Measurements from ENCODE around the gene GOLIM4. TPM values are rescaled to one million over a fixed set of nuclear protein-coding genes. Genes with fewer than 3 reads are reported as not detected.

Gene GOLIM4
- total RNA-seq, 1 experiment from 2014 or later, result 30.0 TPM

DNA sequence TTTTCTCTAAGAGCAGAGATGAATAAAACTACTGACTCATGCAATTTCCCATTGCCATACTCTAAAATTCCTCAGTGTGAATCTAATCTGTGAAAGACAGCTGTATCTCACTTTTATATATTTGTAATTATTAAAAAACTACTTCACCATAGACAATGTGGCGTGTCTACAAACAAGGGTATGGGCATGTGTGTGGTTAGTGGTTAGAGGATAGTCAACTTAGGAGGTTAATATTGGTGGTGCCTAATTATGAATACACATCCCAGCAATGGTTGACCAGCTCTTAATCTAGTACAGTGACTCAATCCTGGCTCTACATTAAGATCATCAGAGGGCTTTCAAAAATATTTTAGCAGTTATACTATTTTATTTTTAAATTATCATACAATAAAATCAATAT, 94.5 kb downstream of the GOLIM4 start:
- TF ChIP-seq GRHL2 (CRISPR knock-in tag; IDR thresholded peaks at IDR 0.05; ENCODE audit: insufficient replicate concordance, severe bottlenecking) (no peak), ZNF263 (CRISPR knock-in tag; IDR thresholded peaks at IDR 0.05; ENCODE audit: low read depth) (no peak), ZNF671 (CRISPR knock-in tag; IDR thresholded peaks at IDR 0.05) (no peak), ETV6 (CRISPR knock-in tag; IDR thresholded peaks at IDR 0.05) (no peak)
- TF ChIP-seq, protein P1, sequence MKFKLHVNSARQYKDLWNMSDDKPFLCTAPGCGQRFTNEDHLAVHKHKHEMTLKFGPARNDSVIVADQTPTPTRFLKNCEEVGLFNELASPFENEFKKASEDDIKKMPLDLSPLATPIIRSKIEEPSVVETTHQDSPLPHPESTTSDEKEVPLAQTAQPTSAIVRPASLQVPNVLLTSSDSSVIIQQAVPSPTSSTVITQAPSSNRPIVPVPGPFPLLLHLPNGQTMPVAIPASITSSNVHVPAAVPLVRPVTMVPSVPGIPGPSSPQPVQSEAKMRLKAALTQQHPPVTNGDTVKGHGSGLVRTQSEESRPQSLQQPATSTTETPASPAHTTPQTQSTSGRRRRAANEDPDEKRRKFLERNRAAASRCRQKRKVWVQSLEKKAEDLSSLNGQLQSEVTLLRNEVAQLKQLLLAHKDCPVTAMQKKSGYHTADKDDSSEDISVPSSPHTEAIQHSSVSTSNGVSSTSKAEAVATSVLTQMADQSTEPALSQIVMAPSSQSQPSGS (CRISPR knock-in tag; IDR thresholded peaks at IDR 0.05; ENCODE audit: borderline replicate concordance, low read depth), result no peak
- TF ChIP-seq, protein P2, sequence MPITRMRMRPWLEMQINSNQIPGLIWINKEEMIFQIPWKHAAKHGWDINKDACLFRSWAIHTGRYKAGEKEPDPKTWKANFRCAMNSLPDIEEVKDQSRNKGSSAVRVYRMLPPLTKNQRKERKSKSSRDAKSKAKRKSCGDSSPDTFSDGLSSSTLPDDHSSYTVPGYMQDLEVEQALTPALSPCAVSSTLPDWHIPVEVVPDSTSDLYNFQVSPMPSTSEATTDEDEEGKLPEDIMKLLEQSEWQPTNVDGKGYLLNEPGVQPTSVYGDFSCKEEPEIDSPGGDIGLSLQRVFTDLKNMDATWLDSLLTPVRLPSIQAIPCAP (CRISPR knock-in tag; IDR thresholded peaks at IDR 0.05), result no peak
- Mint-ChIP-seq H3K27me3 (ENCODE audit: low read depth) (no peaks in the 10 kb centered on the region), H3K4me1 (no peaks in the 10 kb centered on the region), H3K36me3 (no peaks in the 10 kb centered on the region), H3K27ac (no peak overlapping the region), H3K4me3 (no peak overlapping the region), H3K9me3 (peaks cover 7% of the 10 kb centered on the region)
- POLR2A ChIA-PET, result no interaction called here
- CTCF ChIA-PET, result no interaction called here
- ATAC-seq, result no peak
- no peak for DNase-seq (ENCODE audit: low spot score)

DNA sequence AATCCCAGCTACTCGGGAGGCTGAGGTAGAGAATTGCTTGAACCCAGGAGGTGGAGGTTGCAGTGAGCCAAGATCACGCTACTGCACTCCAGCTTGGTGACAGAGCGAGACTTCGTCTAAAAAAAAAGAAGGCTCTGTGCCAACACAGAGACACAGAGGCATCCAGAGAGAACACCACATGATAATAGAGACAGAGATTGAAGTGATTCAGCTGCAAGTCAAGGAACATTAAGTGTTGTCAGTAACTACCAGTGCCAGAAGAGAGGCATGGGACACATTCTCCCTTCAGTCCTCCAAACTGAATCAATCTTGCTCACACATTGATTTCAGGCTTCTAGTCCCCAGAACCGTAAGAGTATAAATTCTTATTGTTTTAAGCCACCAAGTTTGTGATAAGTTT, 97.5 kb downstream of the GOLIM4 start:
- H3K4me1 Mint-ChIP-seq, result no peaks in the 10 kb centered on the region; the same call in 1 of the 2 replicates
- no peak overlapping the region for H3K27ac Mint-ChIP-seq
- POLR2A ChIA-PET, result no interaction called here
- CTCF ChIA-PET, result no interaction called here
- no peaks in the 10 kb centered on the region for H3K27me3 Mint-ChIP-seq (ENCODE audit: low read depth)
- no peak for ATAC-seq
- H3K4me3 Mint-ChIP-seq, result no peak overlapping the region
- no peak for DNase-seq (ENCODE audit: low spot score)
- no peaks in the 10 kb centered on the region for H3K36me3 Mint-ChIP-seq
- peaks cover 7% of the 10 kb centered on the region for H3K9me3 Mint-ChIP-seq
- TF ChIP-seq, protein P3, sequence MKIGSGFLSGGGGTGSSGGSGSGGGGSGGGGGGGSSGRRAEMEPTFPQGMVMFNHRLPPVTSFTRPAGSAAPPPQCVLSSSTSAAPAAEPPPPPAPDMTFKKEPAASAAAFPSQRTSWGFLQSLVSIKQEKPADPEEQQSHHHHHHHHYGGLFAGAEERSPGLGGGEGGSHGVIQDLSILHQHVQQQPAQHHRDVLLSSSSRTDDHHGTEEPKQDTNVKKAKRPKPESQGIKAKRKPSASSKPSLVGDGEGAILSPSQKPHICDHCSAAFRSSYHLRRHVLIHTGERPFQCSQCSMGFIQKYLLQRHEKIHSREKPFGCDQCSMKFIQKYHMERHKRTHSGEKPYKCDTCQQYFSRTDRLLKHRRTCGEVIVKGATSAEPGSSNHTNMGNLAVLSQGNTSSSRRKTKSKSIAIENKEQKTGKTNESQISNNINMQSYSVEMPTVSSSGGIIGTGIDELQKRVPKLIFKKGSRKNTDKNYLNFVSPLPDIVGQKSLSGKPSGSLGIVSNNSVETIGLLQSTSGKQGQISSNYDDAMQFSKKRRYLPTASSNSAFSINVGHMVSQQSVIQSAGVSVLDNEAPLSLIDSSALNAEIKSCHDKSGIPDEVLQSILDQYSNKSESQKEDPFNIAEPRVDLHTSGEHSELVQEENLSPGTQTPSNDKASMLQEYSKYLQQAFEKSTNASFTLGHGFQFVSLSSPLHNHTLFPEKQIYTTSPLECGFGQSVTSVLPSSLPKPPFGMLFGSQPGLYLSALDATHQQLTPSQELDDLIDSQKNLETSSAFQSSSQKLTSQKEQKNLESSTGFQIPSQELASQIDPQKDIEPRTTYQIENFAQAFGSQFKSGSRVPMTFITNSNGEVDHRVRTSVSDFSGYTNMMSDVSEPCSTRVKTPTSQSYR (CRISPR knock-in tag; IDR thresholded peaks at IDR 0.05), result no peak
- TF ChIP-seq, protein P4, sequence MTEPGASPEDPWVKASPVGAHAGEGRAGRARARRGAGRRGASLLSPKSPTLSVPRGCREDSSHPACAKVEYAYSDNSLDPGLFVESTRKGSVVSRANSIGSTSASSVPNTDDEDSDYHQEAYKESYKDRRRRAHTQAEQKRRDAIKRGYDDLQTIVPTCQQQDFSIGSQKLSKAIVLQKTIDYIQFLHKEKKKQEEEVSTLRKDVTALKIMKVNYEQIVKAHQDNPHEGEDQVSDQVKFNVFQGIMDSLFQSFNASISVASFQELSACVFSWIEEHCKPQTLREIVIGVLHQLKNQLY (CRISPR knock-in tag; IDR thresholded peaks at IDR 0.05), result no peak
- TF ChIP-seq RORB (CRISPR knock-in tag; IDR thresholded peaks at IDR 0.05) (no peak), SMAD3 (CRISPR knock-in tag; IDR thresholded peaks at IDR 0.05; ENCODE audit: borderline replicate concordance) (no peak), ZNF138 (CRISPR knock-in tag; conservative IDR thresholded peaks at IDR 0.05) (no peak)
- TF ChIP-seq, protein P5, sequence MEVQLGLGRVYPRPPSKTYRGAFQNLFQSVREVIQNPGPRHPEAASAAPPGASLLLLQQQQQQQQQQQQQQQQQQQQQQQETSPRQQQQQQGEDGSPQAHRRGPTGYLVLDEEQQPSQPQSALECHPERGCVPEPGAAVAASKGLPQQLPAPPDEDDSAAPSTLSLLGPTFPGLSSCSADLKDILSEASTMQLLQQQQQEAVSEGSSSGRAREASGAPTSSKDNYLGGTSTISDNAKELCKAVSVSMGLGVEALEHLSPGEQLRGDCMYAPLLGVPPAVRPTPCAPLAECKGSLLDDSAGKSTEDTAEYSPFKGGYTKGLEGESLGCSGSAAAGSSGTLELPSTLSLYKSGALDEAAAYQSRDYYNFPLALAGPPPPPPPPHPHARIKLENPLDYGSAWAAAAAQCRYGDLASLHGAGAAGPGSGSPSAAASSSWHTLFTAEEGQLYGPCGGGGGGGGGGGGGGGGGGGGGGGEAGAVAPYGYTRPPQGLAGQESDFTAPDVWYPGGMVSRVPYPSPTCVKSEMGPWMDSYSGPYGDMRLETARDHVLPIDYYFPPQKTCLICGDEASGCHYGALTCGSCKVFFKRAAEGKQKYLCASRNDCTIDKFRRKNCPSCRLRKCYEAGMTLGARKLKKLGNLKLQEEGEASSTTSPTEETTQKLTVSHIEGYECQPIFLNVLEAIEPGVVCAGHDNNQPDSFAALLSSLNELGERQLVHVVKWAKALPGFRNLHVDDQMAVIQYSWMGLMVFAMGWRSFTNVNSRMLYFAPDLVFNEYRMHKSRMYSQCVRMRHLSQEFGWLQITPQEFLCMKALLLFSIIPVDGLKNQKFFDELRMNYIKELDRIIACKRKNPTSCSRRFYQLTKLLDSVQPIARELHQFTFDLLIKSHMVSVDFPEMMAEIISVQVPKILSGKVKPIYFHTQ (CRISPR knock-in tag; IDR thresholded peaks at IDR 0.05), result no peak
- TF ChIP-seq, protein P2 (CRISPR knock-in tag; IDR thresholded peaks at IDR 0.05), result no peak
- TF ChIP-seq, protein P6, sequence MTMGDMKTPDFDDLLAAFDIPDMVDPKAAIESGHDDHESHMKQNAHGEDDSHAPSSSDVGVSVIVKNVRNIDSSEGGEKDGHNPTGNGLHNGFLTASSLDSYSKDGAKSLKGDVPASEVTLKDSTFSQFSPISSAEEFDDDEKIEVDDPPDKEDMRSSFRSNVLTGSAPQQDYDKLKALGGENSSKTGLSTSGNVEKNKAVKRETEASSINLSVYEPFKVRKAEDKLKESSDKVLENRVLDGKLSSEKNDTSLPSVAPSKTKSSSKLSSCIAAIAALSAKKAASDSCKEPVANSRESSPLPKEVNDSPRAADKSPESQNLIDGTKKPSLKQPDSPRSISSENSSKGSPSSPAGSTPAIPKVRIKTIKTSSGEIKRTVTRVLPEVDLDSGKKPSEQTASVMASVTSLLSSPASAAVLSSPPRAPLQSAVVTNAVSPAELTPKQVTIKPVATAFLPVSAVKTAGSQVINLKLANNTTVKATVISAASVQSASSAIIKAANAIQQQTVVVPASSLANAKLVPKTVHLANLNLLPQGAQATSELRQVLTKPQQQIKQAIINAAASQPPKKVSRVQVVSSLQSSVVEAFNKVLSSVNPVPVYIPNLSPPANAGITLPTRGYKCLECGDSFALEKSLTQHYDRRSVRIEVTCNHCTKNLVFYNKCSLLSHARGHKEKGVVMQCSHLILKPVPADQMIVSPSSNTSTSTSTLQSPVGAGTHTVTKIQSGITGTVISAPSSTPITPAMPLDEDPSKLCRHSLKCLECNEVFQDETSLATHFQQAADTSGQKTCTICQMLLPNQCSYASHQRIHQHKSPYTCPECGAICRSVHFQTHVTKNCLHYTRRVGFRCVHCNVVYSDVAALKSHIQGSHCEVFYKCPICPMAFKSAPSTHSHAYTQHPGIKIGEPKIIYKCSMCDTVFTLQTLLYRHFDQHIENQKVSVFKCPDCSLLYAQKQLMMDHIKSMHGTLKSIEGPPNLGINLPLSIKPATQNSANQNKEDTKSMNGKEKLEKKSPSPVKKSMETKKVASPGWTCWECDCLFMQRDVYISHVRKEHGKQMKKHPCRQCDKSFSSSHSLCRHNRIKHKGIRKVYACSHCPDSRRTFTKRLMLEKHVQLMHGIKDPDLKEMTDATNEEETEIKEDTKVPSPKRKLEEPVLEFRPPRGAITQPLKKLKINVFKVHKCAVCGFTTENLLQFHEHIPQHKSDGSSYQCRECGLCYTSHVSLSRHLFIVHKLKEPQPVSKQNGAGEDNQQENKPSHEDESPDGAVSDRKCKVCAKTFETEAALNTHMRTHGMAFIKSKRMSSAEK (CRISPR knock-in tag; IDR thresholded peaks at IDR 0.05; ENCODE audit: borderline replicate concordance), result no peak

Data from WTC11 (cell line).